ENCODE measurements around the gene WNT1.

DNA sequence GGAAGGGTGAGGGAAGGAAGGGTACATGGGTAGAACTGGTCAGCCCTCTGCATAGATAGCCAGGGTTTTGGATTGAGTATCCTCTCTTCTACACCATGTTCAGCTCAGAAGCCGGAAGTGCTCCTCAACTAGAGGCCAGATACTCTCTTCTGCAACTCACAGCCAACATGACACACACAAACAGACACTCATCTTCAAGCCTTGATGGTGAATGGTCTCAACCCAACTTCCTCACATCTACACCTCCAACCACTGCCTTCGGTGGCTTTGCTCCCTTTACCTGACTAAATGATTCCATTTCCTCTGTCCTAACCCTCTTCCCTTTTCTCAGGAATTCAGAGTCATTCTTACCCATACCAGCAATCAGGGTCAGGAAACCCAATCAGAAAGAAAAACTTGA, 45.2 kb upstream of the WNT1 start:
- TF ChIP-seq EP300 (IDR thresholded peaks at IDR 0.05; ENCODE audit: low read depth) = no peak
- TF ChIP-seq, protein P1, sequence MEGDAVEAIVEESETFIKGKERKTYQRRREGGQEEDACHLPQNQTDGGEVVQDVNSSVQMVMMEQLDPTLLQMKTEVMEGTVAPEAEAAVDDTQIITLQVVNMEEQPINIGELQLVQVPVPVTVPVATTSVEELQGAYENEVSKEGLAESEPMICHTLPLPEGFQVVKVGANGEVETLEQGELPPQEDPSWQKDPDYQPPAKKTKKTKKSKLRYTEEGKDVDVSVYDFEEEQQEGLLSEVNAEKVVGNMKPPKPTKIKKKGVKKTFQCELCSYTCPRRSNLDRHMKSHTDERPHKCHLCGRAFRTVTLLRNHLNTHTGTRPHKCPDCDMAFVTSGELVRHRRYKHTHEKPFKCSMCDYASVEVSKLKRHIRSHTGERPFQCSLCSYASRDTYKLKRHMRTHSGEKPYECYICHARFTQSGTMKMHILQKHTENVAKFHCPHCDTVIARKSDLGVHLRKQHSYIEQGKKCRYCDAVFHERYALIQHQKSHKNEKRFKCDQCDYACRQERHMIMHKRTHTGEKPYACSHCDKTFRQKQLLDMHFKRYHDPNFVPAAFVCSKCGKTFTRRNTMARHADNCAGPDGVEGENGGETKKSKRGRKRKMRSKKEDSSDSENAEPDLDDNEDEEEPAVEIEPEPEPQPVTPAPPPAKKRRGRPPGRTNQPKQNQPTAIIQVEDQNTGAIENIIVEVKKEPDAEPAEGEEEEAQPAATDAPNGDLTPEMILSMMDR (IDR thresholded peaks at IDR 0.05) = no peak

Measured in transverse colon (tissue), 3 donors.